ENCODE measurements around the gene ASGR2. TPM values are rescaled to one million over a fixed set of nuclear protein-coding genes. Genes with fewer than 3 reads are reported as not detected.
"Not testable (repeated sequence)": the region's sequence is repeated elsewhere in the genome, so short reads cannot be mapped to it uniquely, and the experiment has no call there.

Gene ASGR2
- total RNA-seq (ENCODE audit: low replicate concordance): 0.82 and 1.3 TPM in 2 replicates
- long read RNA-seq, partial matches to known transcripts: 0 of 2 reads
- long read RNA-seq, other reads (novel, unspliced or antisense): 2 of 2 reads

- H3K36me3 Mint-ChIP-seq: no peaks in the 10 kb centered on the region
- TF ChIP-seq CTCF (conservative IDR thresholded peaks at IDR 0.05): no peak
- peaks cover 2% of the 10 kb centered on the region for H3K27me3 Mint-ChIP-seq
- no peak for DNase-seq (ENCODE audit: extremely low spot score, unreplicated experiment)
- H3K27ac Mint-ChIP-seq: no peak within 1 kb of the TSS
- no peak within 1 kb of the TSS for H3K4me3 Mint-ChIP-seq
- H3K4me1 Mint-ChIP-seq (ENCODE audit: unreplicated experiment): peaks cover 4% of the 10 kb centered on the region
- H3K9me3 Mint-ChIP-seq: no peaks in the 10 kb centered on the region
Observed at GRCh38 chr17:7114241-7114874, at the start of gene ASGR2. ASGR2 (minus strand) TSS chr17:7114822; CDS start chr17:7114240, 582 bp downstream.

GRCh38 chr17:7159571-7159970, 44.9 kb upstream of the ASGR2 start:
- H3K4me3 Mint-ChIP-seq; H3K36me3 Mint-ChIP-seq; DNase-seq (ENCODE audit: extremely low spot score, unreplicated experiment); H3K9me3 Mint-ChIP-seq; H3K27ac Mint-ChIP-seq; H3K4me1 Mint-ChIP-seq (ENCODE audit: unreplicated experiment); H3K27me3 Mint-ChIP-seq: not testable (repeated sequence)

GRCh38 chr17:7158424-7158823, 43.8 kb upstream of the ASGR2 start:
- H3K4me1 Mint-ChIP-seq (ENCODE audit: unreplicated experiment); H3K27ac Mint-ChIP-seq; H3K36me3 Mint-ChIP-seq; DNase-seq (ENCODE audit: extremely low spot score, unreplicated experiment); H3K4me3 Mint-ChIP-seq; H3K9me3 Mint-ChIP-seq: not testable (repeated sequence)
- peaks cover 15% of the 10 kb centered on the region for H3K27me3 Mint-ChIP-seq

- Mint-ChIP-seq H3K36me3 (no peaks in the 10 kb centered on the region), H3K27ac (no peak overlapping the region), H3K9me3 (no peaks in the 10 kb centered on the region), H3K4me1 (ENCODE audit: unreplicated experiment) (no peaks in the 10 kb centered on the region), H3K27me3 (peaks cover 15% of the 10 kb centered on the region), H3K4me3 (no peak overlapping the region)
- no peak for TF ChIP-seq CTCF (conservative IDR thresholded peaks at IDR 0.05)
- no peak for DNase-seq (ENCODE audit: extremely low spot score, unreplicated experiment)
Observed at GRCh38 chr17:7156342-7156940, 41.8 kb upstream of the ASGR2 start.

GRCh38 chr17:7147772-7148171, 33.1 kb upstream of the ASGR2 start:
- H3K27me3 Mint-ChIP-seq: no peaks in the 10 kb centered on the region
- no peaks in the 10 kb centered on the region for H3K9me3 Mint-ChIP-seq
- no peak overlapping the region for H3K4me3 Mint-ChIP-seq
- no peaks in the 10 kb centered on the region for H3K36me3 Mint-ChIP-seq
- H3K27ac Mint-ChIP-seq: peak overlapping the region; percentile 59
- TF ChIP-seq CTCF (conservative IDR thresholded peaks at IDR 0.05): no peak
- no peak for DNase-seq (ENCODE audit: extremely low spot score, unreplicated experiment)
- peaks cover 16% of the 10 kb centered on the region for H3K4me1 Mint-ChIP-seq (ENCODE audit: unreplicated experiment)

- Mint-ChIP-seq H3K27ac (peak overlapping the region; percentile 67), H3K4me1 (ENCODE audit: unreplicated experiment) (peaks cover 28% of the 10 kb centered on the region), H3K27me3 (peaks cover 6% of the 10 kb centered on the region), H3K9me3 (no peaks in the 10 kb centered on the region), H3K36me3 (no peaks in the 10 kb centered on the region), H3K4me3 (no peak overlapping the region)
- no peak for DNase-seq (ENCODE audit: extremely low spot score, unreplicated experiment)
- TF ChIP-seq CTCF (conservative IDR thresholded peaks at IDR 0.05): no peak
Observed at GRCh38 chr17:7146115-7146514, 31.5 kb upstream of the ASGR2 start.
